Measurements from ENCODE around the gene PDGFD. TPM values are rescaled to one million over a fixed set of nuclear protein-coding genes. Genes with fewer than 3 reads are reported as not detected.

PDGFD gene
- total RNA-seq, 2 experiments from 2014 or later = 0.20 TPM; not detected in 1

- CTCF ChIA-PET = no interaction called here
- ATAC-seq = no peak
- intact Hi-C loops (cut with micrococcal nuclease) = no loop called here
These were observed 127.4 kb downstream of the PDGFD start, which contains the start of gene DDI1 for GRCh38 chr11:104036588-104036987. Gene DDI1 (plus strand): TSS chr11:104036640. CDS start chr11:104036823, 183 bp downstream.

GRCh38 chr11:104033561-104033960 is 130.4 kb downstream of the PDGFD start:
- no peak overlapping the region for H3K4me3 Mint-ChIP-seq
- CTCF ChIA-PET = no interaction called here
- H3K36me3 Mint-ChIP-seq (ENCODE audit: low read depth) = no peaks in the 10 kb centered on the region

More at GRCh38 chr11:104036588-104036987, 127.4 kb downstream of the PDGFD start, which contains the start of gene DDI1:
- POLR2A ChIA-PET = no interaction called here
- H3K27me3 Mint-ChIP-seq = no peaks in the 10 kb centered on the region
- DNase-seq = no peak
- no peaks in the 10 kb centered on the region for H3K36me3 Mint-ChIP-seq (ENCODE audit: low read depth)
- peaks cover 3% of the 10 kb centered on the region for H3K9me3 Mint-ChIP-seq
- H3K4me1 Mint-ChIP-seq (ENCODE audit: low read depth) = no peaks in the 10 kb centered on the region
- TF ChIP-seq, protein P1, sequence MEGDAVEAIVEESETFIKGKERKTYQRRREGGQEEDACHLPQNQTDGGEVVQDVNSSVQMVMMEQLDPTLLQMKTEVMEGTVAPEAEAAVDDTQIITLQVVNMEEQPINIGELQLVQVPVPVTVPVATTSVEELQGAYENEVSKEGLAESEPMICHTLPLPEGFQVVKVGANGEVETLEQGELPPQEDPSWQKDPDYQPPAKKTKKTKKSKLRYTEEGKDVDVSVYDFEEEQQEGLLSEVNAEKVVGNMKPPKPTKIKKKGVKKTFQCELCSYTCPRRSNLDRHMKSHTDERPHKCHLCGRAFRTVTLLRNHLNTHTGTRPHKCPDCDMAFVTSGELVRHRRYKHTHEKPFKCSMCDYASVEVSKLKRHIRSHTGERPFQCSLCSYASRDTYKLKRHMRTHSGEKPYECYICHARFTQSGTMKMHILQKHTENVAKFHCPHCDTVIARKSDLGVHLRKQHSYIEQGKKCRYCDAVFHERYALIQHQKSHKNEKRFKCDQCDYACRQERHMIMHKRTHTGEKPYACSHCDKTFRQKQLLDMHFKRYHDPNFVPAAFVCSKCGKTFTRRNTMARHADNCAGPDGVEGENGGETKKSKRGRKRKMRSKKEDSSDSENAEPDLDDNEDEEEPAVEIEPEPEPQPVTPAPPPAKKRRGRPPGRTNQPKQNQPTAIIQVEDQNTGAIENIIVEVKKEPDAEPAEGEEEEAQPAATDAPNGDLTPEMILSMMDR (IDR thresholded peaks at IDR 0.05) = no peak
- H3K4me3 Mint-ChIP-seq = no peak within 1 kb of the TSS
- no peak within 1 kb of the TSS for H3K27ac Mint-ChIP-seq

DNA sequence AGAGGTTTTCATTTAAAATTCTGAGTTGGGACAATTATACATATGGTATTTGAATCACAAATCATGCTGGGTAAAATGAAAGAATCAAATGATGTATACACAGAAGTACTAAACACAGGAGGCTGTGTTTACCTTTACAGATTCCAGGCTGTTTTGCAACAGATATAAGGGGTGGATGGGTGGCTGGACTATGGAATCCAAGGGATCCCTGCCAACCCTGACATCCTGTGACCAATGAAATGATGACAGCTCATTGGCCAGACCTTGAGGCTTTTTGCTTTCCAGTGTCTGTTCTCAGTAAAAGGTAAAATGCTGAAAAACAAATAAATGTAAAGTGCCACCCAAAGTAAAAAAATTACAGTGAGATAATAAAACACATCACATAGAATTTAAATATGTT is 130.8 kb downstream of the PDGFD start:
- ATAC-seq (no peak), DNase-seq (no peak)
- H3K9me3 Mint-ChIP-seq = peaks cover 3% of the 10 kb centered on the region
- POLR2A ChIA-PET = no interaction called here
- H3K27ac Mint-ChIP-seq = no peak overlapping the region
- intact Hi-C loops (cut with micrococcal nuclease) = no loop called here
- H3K4me3 Mint-ChIP-seq = no peak overlapping the region
- TF ChIP-seq, protein P1 (IDR thresholded peaks at IDR 0.05) = no peak
- CTCF ChIA-PET = no interaction called here
- H3K36me3 Mint-ChIP-seq (ENCODE audit: low read depth) = no peaks in the 10 kb centered on the region
- H3K27me3 Mint-ChIP-seq = no peaks in the 10 kb centered on the region
- H3K4me1 Mint-ChIP-seq (ENCODE audit: low read depth) = no peaks in the 10 kb centered on the region

More at GRCh38 chr11:104033561-104033960, 130.4 kb downstream of the PDGFD start:
- ATAC-seq (no peak), DNase-seq (no peak)
- Mint-ChIP-seq H3K9me3 (peaks cover 3% of the 10 kb centered on the region), H3K27ac (no peak overlapping the region), H3K4me1 (ENCODE audit: low read depth) (no peaks in the 10 kb centered on the region), H3K27me3 (no peaks in the 10 kb centered on the region)
- POLR2A ChIA-PET = no interaction called here
- intact Hi-C loops (cut with micrococcal nuclease) = no loop called here
- TF ChIP-seq, protein P1 (IDR thresholded peaks at IDR 0.05) = no peak

GRCh38 chr11:104028476-104029263 is 135.3 kb downstream of the PDGFD start:
- H3K4me3 Mint-ChIP-seq = no peak overlapping the region
- H3K9me3 Mint-ChIP-seq = peaks cover 2% of the 10 kb centered on the region
- DNase-seq (no peak), ATAC-seq (no peak)
- POLR2A ChIA-PET = no interaction called here
- H3K27ac Mint-ChIP-seq = no peak overlapping the region
- no peaks in the 10 kb centered on the region for H3K4me1 Mint-ChIP-seq (ENCODE audit: low read depth)
- H3K27me3 Mint-ChIP-seq = no peaks in the 10 kb centered on the region
- CTCF ChIA-PET = no interaction called here
- TF ChIP-seq, protein P1 (IDR thresholded peaks at IDR 0.05) = no peak
- no peaks in the 10 kb centered on the region for H3K36me3 Mint-ChIP-seq (ENCODE audit: low read depth)
- intact Hi-C loops (cut with micrococcal nuclease) = no loop called here

DNA sequence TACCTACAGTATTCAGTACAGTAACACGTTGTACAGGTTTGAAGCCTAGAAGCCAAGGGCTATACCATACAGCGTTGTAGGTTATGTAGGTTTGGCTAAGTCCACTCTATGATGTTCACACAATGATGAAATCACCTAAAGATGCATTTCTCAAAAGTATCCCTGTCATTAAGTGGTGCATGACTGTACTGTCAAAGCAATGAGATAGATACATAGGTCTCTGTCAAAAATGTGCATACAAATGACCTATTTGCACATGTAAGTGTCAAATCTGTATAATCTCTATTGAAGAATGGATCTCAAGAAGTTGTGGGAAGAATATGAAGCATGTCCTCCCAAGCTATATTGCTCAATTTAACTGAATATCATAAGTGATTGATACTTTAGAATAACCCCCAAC is 139.4 kb downstream of the PDGFD start:
- ChIA-PET CTCF (no interaction called here), POLR2A (no interaction called here)
- DNase-seq (no peak), ATAC-seq (no peak)
- Mint-ChIP-seq H3K4me3 (no peak overlapping the region), H3K9me3 (no peaks in the 10 kb centered on the region), H3K36me3 (ENCODE audit: low read depth) (no peaks in the 10 kb centered on the region), H3K4me1 (ENCODE audit: low read depth) (no peaks in the 10 kb centered on the region), H3K27me3 (no peaks in the 10 kb centered on the region), H3K27ac (no peak overlapping the region)
- intact Hi-C loops (cut with micrococcal nuclease) = no loop called here
- TF ChIP-seq, protein P1 (IDR thresholded peaks at IDR 0.05) = no peak
